Parathyroid adenoma (tissue), 2 donors: ENCODE results near the gene ITPKB.

ENCODE experiments used
- H2AFZ ChIP-seq: fragments of 300-600 bp; sonication (generic); one replicate; pipeline ENCODE4 v1.7.0; 2017; ENCODE audit warnings: antibody characterized with exemption, mild to moderate bottlenecking
- H3K27ac ChIP-seq: fragments of 300-600 bp; sonication (generic); one replicate; pipeline ENCODE4 v1.7.0; 2017
- H3K27me3 ChIP-seq: fragments of 300-600 bp; sonication (generic); one replicate; pipeline ENCODE4 v1.7.0; 2017; ENCODE audit warnings: low read length; ENCODE audit not compliant: control insufficient read depth, insufficient read depth
- H3K36me3 ChIP-seq: fragments of 300-600 bp; sonication (generic); one replicate; pipeline ENCODE4 v1.7.0; 2017; ENCODE audit warnings: low read length; ENCODE audit not compliant: control insufficient read depth, insufficient read depth
- H3K4me1 ChIP-seq: fragments of 300-600 bp; sonication (generic); one replicate; pipeline ENCODE4 v1.7.0; 2017; ENCODE audit warnings: control low read depth
- H3K4me2 ChIP-seq: fragments of 300-600 bp; sonication (generic); one replicate; pipeline ENCODE4 v1.7.0; 2017; ENCODE audit warnings: low read length
- H3K4me3 ChIP-seq: fragments of 300-600 bp; sonication (generic); one replicate; pipeline ENCODE4 v1.7.0; 2017; ENCODE audit warnings: low read depth, low read length
- H3K79me2 ChIP-seq: fragments of 300-600 bp; sonication (generic); one replicate; pipeline ENCODE4 v1.7.0; 2017; ENCODE audit warnings: control low read depth
- H3K9ac ChIP-seq: fragments of 300-600 bp; sonication (generic); one replicate; pipeline ENCODE4 v1.7.0; 2017; ENCODE audit warnings: mild to moderate bottlenecking
- H3K9me3 ChIP-seq: fragments of 300-600 bp; sonication (generic); one replicate; pipeline ENCODE4 v1.7.0; 2017; ENCODE audit warnings: low read length; ENCODE audit not compliant: control insufficient read depth
- CTCF ChIP-seq: fragments of 300-600 bp; sonication (generic); IDR thresholded peaks from one replicate; pipeline ENCODE4 v1.7.0; 2017; ENCODE audit warnings: antibody characterized with exemption, mild to moderate bottlenecking
- donor health status: primary hyperparathyroidism.

ITPKB gene

GRCh38 chr1:226590614-226591013 is 148.5 kb downstream of the ITPKB start:
- no peaks in the 10 kb centered on the region for H3K4me1 ChIP-seq
- no peak for TF ChIP-seq CTCF
- no peaks in the 10 kb centered on the region for H3K9me3 ChIP-seq
- no peak overlapping the region for H2AFZ ChIP-seq
- no peaks in the 10 kb centered on the region for H3K27me3 ChIP-seq
- no peak overlapping the region for H3K4me3 ChIP-seq
- no peaks in the 10 kb centered on the region for H3K79me2 ChIP-seq
- no peak overlapping the region for H3K9ac ChIP-seq
- H3K4me2 ChIP-seq, result no peak overlapping the region
- no peak overlapping the region for H3K27ac ChIP-seq
- H3K36me3 ChIP-seq, result no peaks in the 10 kb centered on the region

DNA sequence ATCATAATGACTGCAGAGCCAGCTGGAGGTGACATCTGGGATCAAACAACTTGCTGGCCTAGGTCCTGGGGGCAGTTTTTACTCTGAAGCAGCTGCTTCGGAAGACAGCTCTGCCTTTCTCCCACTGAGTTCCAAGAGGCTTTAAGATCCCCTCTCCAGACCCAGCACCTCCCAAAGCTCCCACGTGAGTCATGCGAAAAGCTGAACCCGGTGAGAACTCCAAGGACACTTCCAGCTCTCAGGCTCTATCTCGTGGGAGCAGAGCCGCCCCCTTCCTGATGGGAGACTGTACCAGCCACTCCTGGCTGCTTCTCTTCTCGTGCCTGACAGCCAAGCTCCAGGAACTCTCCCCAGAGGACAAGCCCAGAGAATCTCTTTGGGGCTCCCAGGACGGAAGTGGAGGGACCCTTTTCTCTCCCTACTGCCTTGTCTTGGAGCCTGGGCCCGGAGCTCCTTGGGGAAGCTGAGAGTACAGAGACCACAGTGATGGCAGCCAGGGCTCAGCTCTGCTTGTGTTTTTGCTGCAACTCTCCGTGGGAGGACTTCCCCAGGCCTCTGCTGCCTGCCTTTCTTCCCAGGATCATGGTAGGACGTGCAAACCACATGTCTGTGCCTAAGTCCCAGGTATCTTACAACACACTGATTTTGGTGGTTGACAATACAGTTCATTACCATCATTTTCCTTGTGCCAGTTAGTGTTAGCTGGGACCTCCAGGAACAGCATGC is 149.9 kb downstream of the ITPKB start:
- Histone ChIP-seq H3K27me3 (no peaks in the 10 kb centered on the region), H3K27ac (no peak overlapping the region), H3K4me2 (no peak overlapping the region), H3K4me3 (no peak overlapping the region), H3K9me3 (no peaks in the 10 kb centered on the region), H3K36me3 (no peaks in the 10 kb centered on the region), H3K4me1 (no peaks in the 10 kb centered on the region), H3K9ac (no peak overlapping the region), H2AFZ (no peak overlapping the region), H3K79me2 (no peaks in the 10 kb centered on the region)
- TF ChIP-seq CTCF, result no peak

DNA sequence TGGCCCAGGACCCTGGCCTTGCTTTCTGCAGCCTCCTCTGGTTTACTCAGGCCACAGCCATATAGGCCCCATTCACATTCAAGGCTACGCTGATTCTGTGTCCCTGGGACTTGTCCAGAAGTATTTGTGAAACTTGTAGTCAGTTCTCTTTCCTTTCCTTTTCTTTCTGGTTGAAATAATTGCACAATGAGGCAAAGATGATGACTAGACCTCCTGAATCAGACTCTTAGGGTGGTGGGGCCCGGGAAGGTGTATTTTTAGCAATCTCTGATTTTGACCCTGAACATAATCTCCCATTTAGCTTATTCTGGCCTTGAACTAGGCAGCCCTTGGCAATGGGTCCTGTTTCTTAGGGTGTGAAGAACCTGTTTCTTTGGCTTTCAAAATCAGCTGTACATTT is 150.6 kb downstream of the ITPKB start:
- Histone ChIP-seq H3K4me3 (no peak overlapping the region), H3K27ac (no peak overlapping the region), H3K4me2 (no peak overlapping the region), H3K36me3 (no peaks in the 10 kb centered on the region), H3K79me2 (no peaks in the 10 kb centered on the region), H3K27me3 (no peaks in the 10 kb centered on the region), H3K9ac (no peak overlapping the region), H3K4me1 (no peaks in the 10 kb centered on the region), H2AFZ (no peak overlapping the region), H3K9me3 (no peaks in the 10 kb centered on the region)
- no peak for TF ChIP-seq CTCF

GRCh38 chr1:226586650-226587422 is 152.2 kb downstream of the ITPKB start:
- H3K79me2 ChIP-seq, result no peaks in the 10 kb centered on the region
- no peak overlapping the region for H3K4me2 ChIP-seq
- H3K27ac ChIP-seq, result no peak overlapping the region
- H3K9me3 ChIP-seq, result no peaks in the 10 kb centered on the region
- H2AFZ ChIP-seq, result no peak overlapping the region
- no peak overlapping the region for H3K9ac ChIP-seq
- H3K36me3 ChIP-seq, result no peaks in the 10 kb centered on the region
- H3K4me1 ChIP-seq, result no peaks in the 10 kb centered on the region
- TF ChIP-seq CTCF, result no peak
- no peaks in the 10 kb centered on the region for H3K27me3 ChIP-seq
- H3K4me3 ChIP-seq, result no peak overlapping the region
